GM19193 (cell line): ENCODE measurements around the gene FSD1.

Source experiments
- POLR2A ChIP-seq: IDR thresholded peaks from 4 replicates; pipeline ENCODE4 v1.6.1; 2011; ENCODE audit not compliant: insufficient read depth, insufficient read length; ENCODE audit errors: extremely low read depth

The FSD1 gene

DNA sequence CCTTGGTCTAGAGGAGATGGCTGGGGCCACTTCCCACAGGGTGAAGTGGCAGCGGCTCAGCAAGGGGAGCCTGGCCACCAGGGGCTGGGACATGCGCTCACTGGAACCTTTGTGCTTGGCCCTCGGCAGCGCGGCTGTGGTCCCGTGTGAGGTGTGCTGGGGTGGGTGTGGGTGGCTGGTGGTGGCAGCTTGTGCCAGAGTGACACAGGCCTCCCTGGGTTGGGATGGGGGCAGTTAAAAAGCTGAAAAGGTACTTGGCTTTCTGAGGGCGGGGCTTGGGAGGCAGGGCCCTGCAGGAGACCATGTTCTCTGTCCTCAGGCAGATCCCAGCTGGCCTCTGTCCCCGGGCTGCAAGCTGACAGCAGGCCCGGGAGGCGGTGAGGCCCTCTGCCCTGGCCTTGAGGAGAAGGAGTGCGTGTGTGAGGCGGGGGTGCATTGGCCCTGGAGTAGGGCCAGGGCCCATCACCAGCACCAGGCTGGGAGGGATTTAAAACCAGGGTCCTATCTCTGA, 56.3 kb downstream of the FSD1 start:
- peak; percentile 33 for TF ChIP-seq POLR2A

DNA sequence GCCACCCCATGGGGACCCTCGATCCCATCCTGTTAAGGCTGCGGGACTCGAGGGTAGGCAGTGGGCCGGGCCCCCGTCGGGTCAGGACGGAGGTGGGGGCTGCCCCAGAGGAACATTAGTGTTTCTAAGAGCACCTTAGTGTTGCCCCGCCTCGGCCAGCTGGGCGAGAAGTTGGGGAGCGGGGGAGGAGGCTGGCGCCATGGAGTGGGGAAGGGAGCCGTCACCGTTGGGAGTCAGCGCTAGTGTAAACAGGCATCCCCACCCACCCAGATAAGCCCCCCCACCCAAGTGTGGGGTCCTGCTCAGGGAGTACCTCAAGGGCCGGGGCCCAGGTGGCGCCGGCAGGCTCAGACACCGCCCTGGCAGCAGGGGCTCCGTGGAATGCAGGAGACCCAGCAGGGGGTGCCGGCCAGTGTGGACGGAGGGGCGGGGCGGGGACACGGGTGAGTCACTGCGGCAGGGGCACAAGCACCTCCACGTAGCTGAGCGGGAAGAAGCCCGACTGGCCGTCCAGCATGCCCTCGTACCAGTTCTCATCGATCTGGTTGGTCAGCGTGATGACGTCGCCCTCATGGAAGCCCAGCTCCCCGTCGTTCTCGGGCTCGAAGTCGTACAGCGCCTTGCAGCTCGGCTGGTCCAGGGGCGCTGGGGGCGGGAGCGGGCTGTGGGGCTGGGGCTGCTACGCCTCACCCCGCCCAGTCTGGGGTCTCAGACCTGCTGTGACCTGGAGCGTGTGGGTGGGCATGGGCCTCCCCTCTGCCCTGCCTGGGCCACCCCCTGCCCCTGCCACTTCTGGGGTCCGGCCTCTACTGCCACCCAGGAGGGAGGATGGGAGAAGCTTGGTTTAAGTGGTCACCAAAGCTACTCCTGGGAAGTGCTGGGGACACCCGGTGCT, 57.0 kb downstream of the FSD1 start:
- TF ChIP-seq POLR2A = no peak

DNA sequence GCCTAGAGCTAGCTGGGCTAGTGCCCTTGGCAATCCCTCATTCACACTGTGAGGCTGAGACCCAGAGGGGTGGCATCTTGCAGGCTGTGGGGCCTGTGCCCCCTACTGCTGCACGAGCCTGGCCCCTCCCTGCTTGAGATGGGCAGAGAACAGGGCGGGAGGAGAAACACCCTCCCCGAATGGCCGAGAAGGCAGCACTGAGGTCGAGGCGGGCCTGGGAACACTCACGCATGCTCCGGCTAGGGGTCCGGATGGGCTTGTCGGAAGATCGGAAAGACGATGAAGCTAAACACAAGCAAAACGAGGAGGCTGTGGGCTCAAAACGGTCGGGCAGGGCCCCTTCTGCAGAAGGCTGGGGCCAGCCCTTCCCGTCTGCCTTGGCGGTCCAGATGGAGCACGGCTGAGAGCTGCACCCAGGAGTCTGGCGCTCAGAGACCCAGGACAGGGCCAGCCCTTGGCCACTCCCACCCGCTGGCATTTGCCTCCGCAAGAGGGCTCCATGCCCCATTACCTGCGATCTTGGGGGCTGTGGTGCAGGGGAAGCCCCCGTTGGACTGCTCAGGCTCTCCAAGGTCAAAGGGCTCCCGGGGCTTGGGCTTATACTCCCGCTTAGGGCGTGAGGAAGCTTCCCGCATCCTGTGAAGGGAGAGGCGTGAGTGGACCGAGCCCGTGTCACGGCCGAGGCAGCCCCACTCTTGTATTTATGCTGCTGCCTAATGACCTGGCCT, 57.9 kb downstream of the FSD1 start:
- TF ChIP-seq POLR2A = no peak

DNA sequence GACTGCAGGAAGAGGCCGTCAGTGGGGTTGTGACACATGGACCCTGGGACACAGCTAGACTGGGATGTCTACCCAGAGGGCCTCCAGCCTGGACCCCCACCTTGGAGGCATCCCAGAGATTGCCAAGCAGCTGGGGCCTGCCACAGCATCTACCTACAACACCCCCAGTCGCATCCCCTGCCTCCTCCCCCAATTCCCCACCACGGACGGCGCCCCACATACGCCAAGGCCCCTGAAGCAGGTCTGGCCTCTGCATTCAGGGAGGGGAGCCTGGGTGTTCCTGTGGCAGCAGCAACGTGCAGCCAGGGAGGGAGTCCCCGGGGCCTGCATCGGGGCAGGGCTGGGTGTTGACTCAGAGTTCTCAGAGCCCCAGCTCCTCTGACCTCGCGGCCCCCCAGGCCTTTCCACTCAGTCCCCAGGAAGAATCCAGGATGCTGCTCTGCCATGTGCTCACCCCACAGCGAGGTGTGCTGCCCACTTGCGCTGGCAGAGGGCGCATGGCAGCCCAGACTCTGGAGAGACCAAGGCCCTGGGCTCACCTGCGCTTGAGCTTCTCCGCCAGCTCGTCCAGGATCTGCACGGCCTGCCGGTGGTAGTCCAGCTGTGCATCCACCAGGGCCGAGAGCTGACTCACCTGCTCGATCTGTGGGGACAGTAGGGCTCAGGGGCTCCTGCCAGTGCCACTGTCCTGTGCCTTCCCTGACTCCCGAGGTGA, 58.6 kb downstream of the FSD1 start:
- TF ChIP-seq POLR2A = no peak

DNA sequence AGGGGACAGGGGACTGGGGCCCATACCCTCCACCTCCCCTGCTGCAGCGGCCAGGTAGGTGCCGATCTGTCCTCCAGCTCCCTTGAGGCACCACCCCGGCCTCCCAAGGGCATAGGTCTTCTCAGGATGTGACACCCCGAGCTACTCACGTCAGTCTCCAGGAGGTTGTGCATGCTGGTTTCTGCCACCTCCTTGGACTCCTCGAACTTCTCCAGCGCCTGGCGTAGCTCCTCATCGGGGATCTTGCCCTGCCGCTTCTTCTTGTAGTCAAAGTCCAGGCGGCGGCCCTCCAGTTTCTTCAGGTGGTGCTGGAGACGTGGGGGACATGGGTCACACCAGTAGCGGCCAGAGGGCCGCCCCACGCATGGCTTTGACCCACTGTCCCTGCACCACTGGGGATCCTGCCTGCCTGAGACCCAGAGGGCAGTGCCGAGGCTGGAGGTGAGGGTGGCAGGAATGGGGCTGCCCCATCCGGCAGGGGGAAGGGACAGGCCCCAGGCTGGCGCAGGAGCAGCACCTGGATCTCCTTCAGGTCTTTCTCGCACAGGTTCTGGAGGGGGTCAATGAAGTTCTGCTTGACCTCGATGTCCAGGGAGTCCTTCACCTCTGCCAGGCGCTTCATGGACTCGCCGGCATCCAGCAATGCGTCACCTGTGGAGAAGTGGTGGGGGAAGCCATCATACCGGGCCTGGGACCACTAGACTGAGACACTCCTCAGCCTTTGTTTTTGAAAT, 59.3 kb downstream of the FSD1 start:
- no peak for TF ChIP-seq POLR2A

DNA sequence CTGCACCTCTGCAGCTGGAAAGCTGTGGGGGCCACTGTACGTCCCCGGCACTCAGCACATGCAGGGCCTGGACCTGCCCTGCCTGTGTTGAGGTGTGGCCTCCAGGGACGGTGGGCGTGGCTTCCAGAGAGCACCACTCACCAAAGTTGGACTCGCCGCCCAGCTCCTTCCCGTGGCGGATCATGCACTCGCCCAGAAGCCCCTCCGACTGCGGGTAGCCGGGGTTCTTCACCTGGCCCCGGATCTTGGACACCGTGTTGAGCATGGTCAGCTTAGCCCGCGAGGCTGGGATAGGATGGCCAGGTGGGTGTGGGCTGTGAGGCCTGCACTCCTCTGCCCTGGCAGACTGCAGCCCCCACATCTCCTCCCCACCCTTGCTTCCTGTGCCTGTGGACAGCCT, 60.9 kb downstream of the FSD1 start:
- TF ChIP-seq POLR2A = no peak

DNA sequence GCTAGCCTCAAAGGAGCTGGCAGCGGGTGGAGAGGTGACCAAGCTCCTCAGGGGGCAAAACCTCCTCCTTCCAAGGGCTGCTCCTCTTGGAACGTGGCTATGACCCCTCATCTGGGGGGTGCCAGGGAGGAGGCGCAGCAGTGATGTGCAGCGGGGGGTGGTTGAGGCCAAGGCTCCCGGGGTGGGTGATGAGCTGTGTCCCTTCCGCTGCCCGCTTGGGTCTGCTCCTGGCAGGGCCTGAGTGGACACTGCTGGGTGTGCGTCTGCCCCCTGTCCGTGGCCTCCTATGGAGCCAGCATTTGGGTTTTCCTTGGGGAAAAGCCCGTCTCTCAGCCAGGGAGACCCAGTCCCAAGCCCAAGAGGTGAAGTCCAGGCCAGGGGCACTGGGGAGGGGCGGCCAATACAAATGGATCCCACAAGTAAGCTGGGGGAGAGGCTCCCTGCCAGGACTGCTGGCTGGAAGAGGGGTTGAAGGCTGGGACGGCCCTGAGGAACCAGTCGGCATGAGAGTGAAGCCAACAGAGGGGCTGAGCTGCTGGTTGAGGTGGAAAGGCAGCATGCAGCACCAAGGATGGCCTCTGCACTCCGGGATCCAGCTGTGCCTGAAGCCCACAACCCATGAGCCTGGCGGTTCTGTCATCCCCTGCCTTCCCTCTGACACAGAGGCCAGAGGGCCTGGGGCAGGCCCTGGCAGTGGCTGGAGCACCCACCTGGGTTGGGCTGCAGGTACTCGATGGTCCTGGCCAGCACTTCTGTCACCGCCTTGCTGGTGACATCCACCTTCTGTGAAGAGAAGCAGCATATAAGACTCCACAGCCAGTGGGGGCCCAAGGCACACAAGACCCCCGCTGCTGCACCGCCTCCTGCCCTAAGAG, 61.6 kb downstream of the FSD1 start:
- TF ChIP-seq POLR2A = no peak

DNA sequence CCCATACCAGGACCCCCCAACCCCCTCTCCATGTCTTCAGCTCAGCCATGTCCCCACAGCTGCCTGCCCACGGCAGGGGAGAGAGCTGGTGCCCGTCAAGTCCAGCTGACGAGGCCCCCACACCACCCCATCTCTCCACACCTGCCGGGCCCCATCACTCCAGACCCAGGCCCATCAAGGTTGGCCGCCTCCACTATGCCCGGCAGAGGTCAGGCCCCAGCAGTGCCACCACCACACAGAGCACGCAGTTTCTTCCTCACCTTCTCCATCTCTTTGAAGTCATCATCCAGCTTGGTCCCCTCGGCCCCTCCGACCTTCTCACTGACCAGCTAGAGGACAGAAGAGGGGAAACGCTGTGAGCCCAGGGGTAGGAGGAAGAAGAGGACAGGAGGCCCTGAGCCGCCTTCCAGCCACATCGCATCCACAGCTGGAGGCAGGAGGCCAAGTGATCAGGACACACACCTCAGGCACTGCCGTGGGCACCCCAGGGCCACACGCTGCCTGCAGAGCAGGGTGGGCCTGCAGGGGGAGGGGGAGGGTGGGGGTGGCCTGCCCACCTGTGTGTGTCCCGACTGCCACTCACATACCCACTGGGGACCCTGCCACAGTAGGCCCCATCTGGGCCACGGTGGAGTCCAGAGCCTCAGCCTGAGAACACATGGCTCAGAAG, 62.4 kb downstream of the FSD1 start:
- no peak for TF ChIP-seq POLR2A

DNA sequence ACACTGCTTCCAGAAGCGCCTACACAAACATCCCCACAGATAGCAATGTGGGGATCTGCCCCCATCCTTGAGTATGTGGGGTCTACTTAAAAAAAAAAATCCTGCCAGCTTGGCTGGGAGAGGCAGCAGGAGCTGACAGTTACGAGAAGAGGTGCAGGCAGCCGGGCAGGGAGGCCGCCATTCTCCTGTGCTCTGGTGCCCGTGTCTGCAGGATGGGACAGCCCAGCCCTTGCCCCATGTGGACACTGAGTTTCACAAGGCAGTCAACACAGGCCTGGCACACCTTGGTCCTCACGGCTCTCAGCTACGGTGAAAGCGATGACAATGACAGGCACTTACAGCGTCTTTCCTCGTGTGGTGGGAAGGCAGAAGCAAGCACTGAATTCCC, 62.9 kb downstream of the FSD1 start:
- TF ChIP-seq POLR2A = no peak

DNA sequence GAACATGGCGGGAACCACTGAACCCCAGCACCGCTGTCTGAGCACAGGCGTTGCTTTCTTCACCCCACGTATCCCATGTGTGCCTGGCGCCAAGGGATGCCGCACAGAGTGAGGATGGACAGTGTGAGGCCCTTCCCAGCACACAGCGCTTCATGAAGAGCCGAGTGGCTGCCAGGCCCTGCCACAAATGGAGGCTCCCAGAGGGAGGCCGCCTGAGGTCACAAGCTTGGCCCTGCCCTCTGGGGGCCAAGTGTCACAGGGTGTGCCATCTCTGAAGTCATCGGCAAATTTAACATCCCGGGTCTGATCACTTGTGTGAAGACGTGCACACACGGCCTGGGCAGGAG, 63.4 kb downstream of the FSD1 start:
- no peak for TF ChIP-seq POLR2A

DNA sequence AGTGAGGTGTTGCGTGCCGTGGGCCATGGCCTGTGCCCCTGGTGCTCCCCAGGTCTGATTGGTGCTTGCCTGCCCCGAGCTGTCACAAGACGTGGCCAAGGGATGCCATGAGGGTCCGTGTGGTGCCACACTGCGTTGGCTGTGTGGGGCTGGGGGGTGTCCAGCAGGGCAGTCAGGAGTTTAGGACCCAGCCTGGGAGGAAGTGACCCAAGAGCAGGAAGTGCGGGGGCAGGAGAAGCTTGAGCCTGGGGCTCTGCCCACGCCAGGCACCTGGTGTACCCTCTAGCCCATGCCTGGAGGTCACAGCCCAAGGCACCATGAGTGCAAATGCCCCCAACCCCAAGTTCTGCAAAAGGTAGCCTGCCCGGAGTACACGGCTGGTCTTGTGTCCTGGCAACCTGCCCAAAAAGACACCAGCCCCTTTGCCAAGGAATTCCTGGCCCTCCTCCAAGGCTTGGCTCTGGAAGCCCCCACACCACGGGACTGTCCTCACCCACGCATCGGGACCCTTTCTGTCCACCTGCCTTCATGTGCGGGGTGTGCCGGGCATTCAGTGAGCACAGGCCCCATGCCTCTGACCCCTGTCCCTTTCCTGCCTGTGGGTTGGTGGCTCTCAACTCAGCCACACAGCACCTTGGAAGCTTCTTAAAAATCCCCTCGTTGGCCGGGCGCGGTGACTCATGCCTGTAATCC, 63.9 kb downstream of the FSD1 start:
- TF ChIP-seq POLR2A = peak; percentile 25

DNA sequence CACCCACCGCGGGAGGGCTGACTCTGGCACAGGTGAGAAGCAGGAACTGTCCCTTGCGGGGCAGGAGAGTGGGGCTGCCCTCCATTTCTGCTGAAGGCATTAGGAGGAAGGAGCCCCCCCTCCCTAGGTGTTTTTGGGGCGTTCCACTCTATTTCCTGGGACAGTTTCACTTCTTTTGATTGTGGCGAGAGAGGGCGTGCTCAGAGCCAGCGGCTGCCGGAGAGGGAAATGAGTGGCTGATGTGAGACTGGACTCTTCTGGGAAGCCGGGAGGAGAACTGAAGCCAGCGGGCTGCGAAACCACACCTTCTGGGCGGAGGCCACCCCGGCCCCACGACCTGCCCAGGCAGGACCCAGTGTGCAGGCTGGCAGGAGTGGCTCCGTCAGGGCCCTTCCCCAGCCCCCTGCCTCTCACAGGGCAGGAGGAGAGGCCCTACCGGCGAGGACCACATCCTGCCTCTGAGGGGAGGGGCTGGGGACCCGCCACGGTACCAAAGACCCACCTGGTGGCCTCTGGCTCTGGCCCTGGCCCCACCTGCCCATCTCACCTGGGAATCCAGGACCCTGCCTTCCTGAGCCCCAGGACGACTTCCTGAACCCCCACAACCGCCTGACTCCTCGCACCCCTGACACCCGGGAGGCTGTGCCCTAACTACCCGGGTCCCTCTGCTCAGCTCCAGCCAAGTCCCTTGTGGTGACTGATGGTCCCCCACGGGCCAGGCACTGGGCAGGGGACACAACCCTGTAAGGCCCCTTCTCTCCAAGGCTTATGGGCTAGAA, 64.9 kb downstream of the FSD1 start:
- peak; percentile 49 for TF ChIP-seq POLR2A

DNA sequence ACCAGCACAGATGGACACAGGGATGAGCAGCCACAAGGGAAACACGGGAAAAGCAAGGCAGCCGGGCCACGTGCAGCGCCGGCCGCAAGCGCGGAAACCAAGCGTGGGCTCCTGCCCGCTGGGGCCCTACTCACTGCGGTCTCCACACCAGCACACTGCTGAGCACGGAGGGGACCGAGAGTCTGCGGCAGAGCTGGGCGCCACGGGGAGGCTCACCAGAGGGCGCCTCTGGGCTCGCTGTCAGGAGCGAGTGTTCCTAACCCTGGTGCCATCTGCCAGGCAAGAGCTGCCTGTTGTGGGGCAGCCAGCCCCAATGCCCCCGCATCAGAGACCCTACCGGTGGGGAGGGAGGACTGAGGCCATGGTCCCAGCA, 65.5 kb downstream of the FSD1 start:
- peak; percentile 21 for TF ChIP-seq POLR2A
